ENCODE measurements around the gene LMO1.
A peak's percentile ranks its signal among the peaks of the same experiment; 100 is the strongest.

Gene LMO1

GRCh38 chr11:8251616-8252295 is 11.9 kb downstream of the LMO1 start:
- no peaks in the 10 kb centered on the region for H3K36me3 Mint-ChIP-seq
- H3K27me3 Mint-ChIP-seq, result peaks cover 0 to 3% of the 10 kb centered on the region in 2 donors
- H3K27ac Mint-ChIP-seq, result no peak overlapping the region
- DNase-seq, result no peak
- no peak for ATAC-seq (replicated peaks)
- no peak overlapping the region for H3K4me3 Mint-ChIP-seq
- no peaks in the 10 kb centered on the region for H3K9me3 Mint-ChIP-seq
- no peaks in the 10 kb centered on the region for H3K4me1 Mint-ChIP-seq

GRCh38 chr11:8250981-8251615 is 12.6 kb downstream of the LMO1 start:
- Mint-ChIP-seq H3K27me3 (no peaks in the 10 kb centered on the region), H3K9me3 (no peaks in the 10 kb centered on the region), H3K4me3 (no peak overlapping the region), H3K36me3 (no peaks in the 10 kb centered on the region), H3K4me1 (no peaks in the 10 kb centered on the region), H3K27ac (no peak overlapping the region)
- ATAC-seq (replicated peaks), result no peak
- no peak for DNase-seq

GRCh38 chr11:8250434-8250833 is 13.2 kb downstream of the LMO1 start:
- Mint-ChIP-seq H3K4me3 (no peak overlapping the region), H3K27me3 (peaks cover 0 to 3% of the 10 kb centered on the region in 2 donors), H3K27ac (no peak overlapping the region), H3K9me3 (no peaks in the 10 kb centered on the region), H3K4me1 (no peaks in the 10 kb centered on the region), H3K36me3 (no peaks in the 10 kb centered on the region)
- DNase-seq (no peak), ATAC-seq (replicated peaks) (no peak)

- Mint-ChIP-seq H3K36me3 (no peaks in the 10 kb centered on the region), H3K27me3 (peaks cover 0 to 3% of the 10 kb centered on the region in 2 donors), H3K27ac (no peak overlapping the region), H3K4me1 (no peaks in the 10 kb centered on the region), H3K9me3 (no peaks in the 10 kb centered on the region), H3K4me3 (no peak overlapping the region)
- ATAC-seq (replicated peaks) (no peak), DNase-seq (no peak)
Measured at GRCh38 chr11:8249482-8249881, 14.2 kb downstream of the LMO1 start.

GRCh38 chr11:8248786-8249185 is 14.9 kb downstream of the LMO1 start:
- no peak overlapping the region for H3K27ac Mint-ChIP-seq
- H3K27me3 Mint-ChIP-seq, result peaks cover 0 to 3% of the 10 kb centered on the region in 2 donors
- H3K4me3 Mint-ChIP-seq, result no peak overlapping the region
- H3K36me3 Mint-ChIP-seq, result no peaks in the 10 kb centered on the region
- no peaks in the 10 kb centered on the region for H3K9me3 Mint-ChIP-seq
- no peaks in the 10 kb centered on the region for H3K4me1 Mint-ChIP-seq
- ATAC-seq (replicated peaks), result no peak
- no peak for DNase-seq

- H3K4me1 Mint-ChIP-seq, result no peaks in the 10 kb centered on the region
- H3K27ac Mint-ChIP-seq, result no peak overlapping the region
- H3K4me3 Mint-ChIP-seq, result no peak overlapping the region
- H3K9me3 Mint-ChIP-seq, result no peaks in the 10 kb centered on the region
- ATAC-seq (replicated peaks) (peak in 1 of 2 donors; percentile 27), DNase-seq (no peak)
- no peaks in the 10 kb centered on the region for H3K36me3 Mint-ChIP-seq
- H3K27me3 Mint-ChIP-seq, result peaks cover 8% of the 10 kb centered on the region in 2 donors
Measured at GRCh38 chr11:8247312-8247711, 16.4 kb downstream of the LMO1 start.

- DNase-seq (no peak), ATAC-seq (replicated peaks) (no peak)
- H3K4me3 Mint-ChIP-seq, result no peak overlapping the region
- H3K27ac Mint-ChIP-seq, result no peak overlapping the region
- H3K27me3 Mint-ChIP-seq, result peaks cover 14 to 19% of the 10 kb centered on the region in 2 donors
- H3K4me1 Mint-ChIP-seq, result no peaks in the 10 kb centered on the region
- H3K36me3 Mint-ChIP-seq, result no peaks in the 10 kb centered on the region
- H3K9me3 Mint-ChIP-seq, result peaks cover 0 to 2% of the 10 kb centered on the region in 2 donors
Measured at GRCh38 chr11:8243458-8243857, 20.2 kb downstream of the LMO1 start.

GRCh38 chr11:8242499-8243280 is 21.0 kb downstream of the LMO1 start:
- no peaks in the 10 kb centered on the region for H3K36me3 Mint-ChIP-seq
- peaks cover 0 to 2% of the 10 kb centered on the region in 2 donors for H3K9me3 Mint-ChIP-seq
- ATAC-seq (replicated peaks), result no peak
- no peak overlapping the region for H3K4me3 Mint-ChIP-seq
- peaks cover 14 to 19% of the 10 kb centered on the region in 2 donors for H3K27me3 Mint-ChIP-seq
- DNase-seq, result no peak
- H3K4me1 Mint-ChIP-seq, result no peaks in the 10 kb centered on the region
- H3K27ac Mint-ChIP-seq, result no peak overlapping the region

GRCh38 chr11:8242118-8242475 is 21.6 kb downstream of the LMO1 start:
- peaks cover 14 to 19% of the 10 kb centered on the region in 2 donors for H3K27me3 Mint-ChIP-seq
- ATAC-seq (replicated peaks) (no peak), DNase-seq (no peak)
- no peaks in the 10 kb centered on the region for H3K4me1 Mint-ChIP-seq
- H3K9me3 Mint-ChIP-seq, result peaks cover 0 to 2% of the 10 kb centered on the region in 2 donors
- H3K36me3 Mint-ChIP-seq, result no peaks in the 10 kb centered on the region
- H3K27ac Mint-ChIP-seq, result no peak overlapping the region
- no peak overlapping the region for H3K4me3 Mint-ChIP-seq

GRCh38 chr11:8241373-8242117 is 22.1 kb downstream of the LMO1 start:
- Mint-ChIP-seq H3K27ac (no peak overlapping the region), H3K36me3 (no peaks in the 10 kb centered on the region), H3K27me3 (peaks cover 14 to 19% of the 10 kb centered on the region in 2 donors), H3K4me3 (no peak overlapping the region), H3K4me1 (no peaks in the 10 kb centered on the region), H3K9me3 (peaks cover 0 to 2% of the 10 kb centered on the region in 2 donors)
- ATAC-seq (replicated peaks) (no peak), DNase-seq (no peak)

- H3K27ac Mint-ChIP-seq, result no peak overlapping the region
- H3K9me3 Mint-ChIP-seq, result peaks cover 0 to 2% of the 10 kb centered on the region in 2 donors
- peaks cover 4 to 9% of the 10 kb centered on the region in 2 donors for H3K4me1 Mint-ChIP-seq
- H3K27me3 Mint-ChIP-seq, result peaks cover 10 to 19% of the 10 kb centered on the region in 2 donors
- DNase-seq, result no peak
- no peak overlapping the region for H3K4me3 Mint-ChIP-seq
- H3K36me3 Mint-ChIP-seq, result no peaks in the 10 kb centered on the region
- ATAC-seq (replicated peaks), result no peak
Measured at GRCh38 chr11:8239536-8240228, 24.0 kb downstream of the LMO1 start.

GRCh38 chr11:8239040-8239439 is 24.6 kb downstream of the LMO1 start:
- H3K9me3 Mint-ChIP-seq, result peaks cover 0 to 2% of the 10 kb centered on the region in 2 donors
- H3K4me1 Mint-ChIP-seq, result peaks cover 8 to 10% of the 10 kb centered on the region in 2 donors
- no peak for ATAC-seq (replicated peaks)
- H3K27ac Mint-ChIP-seq, result no peak overlapping the region
- no peak for DNase-seq
- H3K27me3 Mint-ChIP-seq, result peaks cover 10 to 19% of the 10 kb centered on the region in 2 donors
- no peak overlapping the region for H3K4me3 Mint-ChIP-seq
- no peaks in the 10 kb centered on the region for H3K36me3 Mint-ChIP-seq

GRCh38 chr11:8237453-8237852 is 26.2 kb downstream of the LMO1 start:
- Mint-ChIP-seq H3K4me1 (peaks cover 8 to 10% of the 10 kb centered on the region in 2 donors), H3K9me3 (peaks cover 0 to 2% of the 10 kb centered on the region in 2 donors), H3K36me3 (no peaks in the 10 kb centered on the region), H3K4me3 (no peak overlapping the region), H3K27me3 (peaks cover 6 to 12% of the 10 kb centered on the region in 2 donors), H3K27ac (no peak overlapping the region)
- no peak for DNase-seq
- no peak for ATAC-seq (replicated peaks)

- DNase-seq, result no peak
Measured at GRCh38 chr11:8235925-8236324, 27.8 kb downstream of the LMO1 start.

More at GRCh38 chr11:8235925-8236324, 27.8 kb downstream of the LMO1 start:
- Mint-ChIP-seq H3K4me1 (peaks cover 8 to 10% of the 10 kb centered on the region in 2 donors), H3K27me3 (no peaks in the 10 kb centered on the region), H3K4me3 (no peak overlapping the region), H3K36me3 (no peaks in the 10 kb centered on the region), H3K27ac (no peak overlapping the region), H3K9me3 (no peaks in the 10 kb centered on the region)
- ATAC-seq (replicated peaks), result no peak
